ENCODE measurements around the gene DAGLB. TPM values are rescaled to one million over a fixed set of nuclear protein-coding genes. Genes with fewer than 3 reads are reported as not detected.
"Not testable (repeated sequence)": the region's sequence is repeated elsewhere in the genome, so short reads cannot be mapped to it uniquely, and the experiment has no call there.

Gene DAGLB
- polyA plus RNA-seq, 3 donors from 2014 or later: 6.0 to 12.6 (median 7.4) TPM

DNA sequence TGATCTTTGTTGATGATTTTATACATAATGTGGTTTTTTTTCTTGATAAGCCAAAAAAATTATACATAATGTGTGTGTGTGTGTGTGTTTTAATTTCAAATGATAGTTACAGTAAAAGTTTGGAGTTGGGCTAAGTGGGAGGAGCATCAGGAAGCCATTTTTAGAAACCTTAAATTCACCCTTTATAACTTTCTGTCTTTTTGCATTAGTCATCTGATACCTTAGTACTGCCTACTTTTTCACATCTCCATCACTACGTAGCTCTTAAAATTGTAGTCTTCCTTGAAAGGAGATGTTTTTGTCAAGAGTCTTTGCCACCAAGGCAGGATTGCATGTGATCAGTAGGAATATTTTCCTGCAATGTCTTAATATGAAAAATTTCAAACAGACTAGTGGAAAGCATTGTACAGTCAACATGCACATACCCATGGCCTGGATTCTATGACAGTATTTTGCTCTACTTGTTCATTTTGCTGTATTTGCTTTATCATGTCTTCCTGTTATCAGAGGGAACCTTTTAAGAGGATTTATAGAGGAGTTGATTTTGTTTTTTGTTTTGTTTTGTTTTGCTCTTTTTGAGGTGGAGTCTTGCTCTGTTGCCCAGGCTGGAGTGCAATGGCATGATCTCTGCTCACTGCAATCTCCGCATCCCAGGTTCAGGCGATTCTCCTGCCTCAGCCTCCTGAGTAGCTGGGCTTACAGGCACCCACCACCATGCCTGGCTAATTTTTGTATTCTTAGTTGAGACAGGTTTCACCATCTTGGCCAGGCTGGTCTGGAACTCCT is 67.3 kb downstream of the DAGLB start:
- no peak for DNase-seq
- Mint-ChIP-seq H3K27ac (peak overlapping the region; percentile 58 to 88 (median 76)), H3K9me3 (no peaks in the 10 kb centered on the region), H3K27me3 (ENCODE audit: low read depth in 3 of 3) (peaks cover 2 to 6% (median 3%) of the 10 kb centered on the region in 3 donors), H3K4me3 (peak overlapping the region in 3 of 5 donors; percentile 4 to 54 (median 43)), H3K4me1 (peaks cover 80 to 88% of the 10 kb centered on the region in 2 donors), H3K36me3 (peaks cover 0 to 3% (median 0%) of the 10 kb centered on the region in 3 donors)

DNA sequence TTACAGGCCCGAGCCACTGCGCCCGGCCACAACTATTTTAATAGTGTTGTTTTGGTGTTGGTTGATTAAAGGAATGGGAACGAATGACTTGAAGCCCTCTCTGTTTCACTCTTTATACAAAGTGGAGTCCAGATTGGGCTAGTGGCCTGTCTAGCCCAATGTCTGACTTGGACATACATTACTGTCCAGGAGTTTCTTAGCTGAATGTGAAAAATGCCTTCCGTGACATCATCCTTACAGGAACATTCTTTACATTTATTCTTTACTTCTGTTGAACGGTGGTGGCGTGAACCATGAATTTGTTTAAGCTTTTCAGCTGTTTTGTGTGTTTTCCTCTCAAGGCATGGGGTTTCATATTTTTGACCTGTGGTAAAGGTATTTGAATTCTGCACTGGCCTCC is 67.9 kb downstream of the DAGLB start:
- Mint-ChIP-seq H3K9me3 (no peaks in the 10 kb centered on the region), H3K36me3 (peaks cover 0 to 3% (median 0%) of the 10 kb centered on the region in 3 donors), H3K4me3 (peak overlapping the region in 2 of 5 donors; percentile 43 to 54), H3K27me3 (ENCODE audit: low read depth in 3 of 3) (peaks cover 5 to 10% (median 5%) of the 10 kb centered on the region in 3 donors), H3K27ac (peak overlapping the region; percentile 23 to 81 (median 70)), H3K4me1 (peaks cover 77 to 86% of the 10 kb centered on the region in 2 donors)
- no peak for DNase-seq

DNA sequence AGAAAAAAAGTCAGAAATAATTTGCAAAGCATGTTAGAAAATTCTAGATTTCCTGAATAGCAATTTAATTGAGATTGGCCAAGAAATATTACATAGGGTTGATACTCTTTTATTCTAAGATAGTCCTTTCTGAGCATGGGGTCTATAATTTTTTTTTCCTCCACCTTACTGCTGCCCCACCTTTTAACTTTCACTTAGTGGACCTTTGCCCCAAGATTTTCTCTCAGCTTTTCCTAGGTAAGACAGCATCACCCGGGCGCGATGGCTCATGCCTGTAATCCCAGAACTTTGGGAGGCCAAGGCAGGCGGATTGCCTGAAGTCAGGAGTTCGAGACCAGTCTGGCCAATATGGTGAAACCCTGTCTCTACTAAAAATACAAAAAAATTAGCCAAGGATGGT is 69.2 kb downstream of the DAGLB start:
- DNase-seq, H3K36me3 Mint-ChIP-seq, H3K9me3 Mint-ChIP-seq: not testable (repeated sequence)
- H3K4me3 Mint-ChIP-seq: peak overlapping the region in 2 of 5 donors; percentile 22 to 36
- peaks cover 5 to 15% (median 11%) of the 10 kb centered on the region in 3 donors for H3K27me3 Mint-ChIP-seq (ENCODE audit: low read depth in 3 of 3)
- peaks cover 72 to 75% of the 10 kb centered on the region in 2 donors for H3K4me1 Mint-ChIP-seq
- peak overlapping the region; percentile 4 to 85 (median 50) for H3K27ac Mint-ChIP-seq

DNA sequence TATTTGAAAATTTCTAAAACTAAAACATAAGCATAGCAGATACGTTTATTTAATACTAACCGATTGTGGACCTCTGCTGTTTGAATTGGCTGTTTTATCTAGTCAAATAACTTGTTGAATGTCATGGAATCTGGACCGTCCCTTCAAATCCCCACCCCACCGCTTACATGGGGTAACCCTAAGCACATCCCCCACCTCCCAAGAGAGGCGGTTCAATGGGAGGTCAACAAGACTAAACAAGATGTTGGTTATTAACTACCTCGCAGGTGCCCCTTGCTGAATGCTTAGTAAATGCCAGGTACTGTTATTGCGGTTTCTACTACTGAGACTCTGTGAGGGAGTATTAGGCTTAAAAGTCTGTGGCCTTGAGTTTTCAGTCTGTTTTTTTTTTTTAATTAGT is 70.9 kb downstream of the DAGLB start:
- H3K4me1 Mint-ChIP-seq: peaks cover 56 to 57% of the 10 kb centered on the region in 2 donors
- peak overlapping the region; percentile 9 to 84 (median 64) for H3K27ac Mint-ChIP-seq
- DNase-seq: no peak
- H3K4me3 Mint-ChIP-seq: peak overlapping the region; percentile 56 to 89 (median 74)
- no peaks in the 10 kb centered on the region for H3K9me3 Mint-ChIP-seq
- peaks cover 5 to 17% (median 14%) of the 10 kb centered on the region in 3 donors for H3K27me3 Mint-ChIP-seq (ENCODE audit: low read depth in 3 of 3)
- H3K36me3 Mint-ChIP-seq: no peaks in the 10 kb centered on the region

DNA sequence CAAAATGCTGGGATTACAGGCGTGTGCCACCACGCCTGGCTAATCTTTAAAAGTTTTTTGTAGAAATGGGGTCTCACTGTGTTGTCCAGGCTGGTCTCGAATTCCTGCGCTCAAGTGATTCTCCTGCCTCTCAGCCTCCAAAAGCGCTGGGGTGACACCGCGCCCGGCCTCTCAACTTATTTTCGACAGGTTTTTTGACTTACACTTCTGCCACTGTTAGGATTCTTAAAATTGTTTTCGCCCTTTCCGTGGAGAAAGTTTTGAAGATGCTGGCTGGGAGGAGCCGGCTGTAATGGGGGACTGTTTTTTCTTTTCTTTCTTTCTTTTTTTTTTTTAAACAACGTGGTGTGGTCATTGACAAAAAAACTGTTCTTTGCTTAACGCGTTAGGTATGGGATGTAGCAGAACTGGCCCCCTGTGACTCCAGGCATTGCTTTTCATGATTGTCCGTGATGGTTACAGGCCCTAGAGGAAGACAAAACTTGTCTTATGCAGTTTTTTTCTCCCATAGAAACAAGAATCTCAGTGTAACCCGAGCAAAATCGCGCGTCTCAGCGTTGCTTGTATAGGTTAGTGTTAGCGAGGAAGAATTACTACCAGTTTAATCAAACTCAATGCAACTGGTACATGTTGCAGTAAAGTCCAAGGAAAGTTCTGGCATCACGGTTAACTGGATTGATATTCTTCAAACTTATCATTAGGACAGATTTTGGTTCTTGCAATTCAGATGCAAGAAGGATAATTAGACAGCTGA is 72.2 kb downstream of the DAGLB start:
- Mint-ChIP-seq H3K4me1 (peaks cover 43 to 44% of the 10 kb centered on the region in 2 donors), H3K9me3 (no peaks in the 10 kb centered on the region), H3K4me3 (peak overlapping the region; percentile 87 to 95 (median 89)), H3K36me3 (no peaks in the 10 kb centered on the region), H3K27ac (peak overlapping the region; percentile 89 to 94 (median 92)), H3K27me3 (ENCODE audit: low read depth in 3 of 3) (peaks cover 5 to 17% (median 14%) of the 10 kb centered on the region in 3 donors)
- DNase-seq: peak; percentile 44 to 47 (median 45)

DNA sequence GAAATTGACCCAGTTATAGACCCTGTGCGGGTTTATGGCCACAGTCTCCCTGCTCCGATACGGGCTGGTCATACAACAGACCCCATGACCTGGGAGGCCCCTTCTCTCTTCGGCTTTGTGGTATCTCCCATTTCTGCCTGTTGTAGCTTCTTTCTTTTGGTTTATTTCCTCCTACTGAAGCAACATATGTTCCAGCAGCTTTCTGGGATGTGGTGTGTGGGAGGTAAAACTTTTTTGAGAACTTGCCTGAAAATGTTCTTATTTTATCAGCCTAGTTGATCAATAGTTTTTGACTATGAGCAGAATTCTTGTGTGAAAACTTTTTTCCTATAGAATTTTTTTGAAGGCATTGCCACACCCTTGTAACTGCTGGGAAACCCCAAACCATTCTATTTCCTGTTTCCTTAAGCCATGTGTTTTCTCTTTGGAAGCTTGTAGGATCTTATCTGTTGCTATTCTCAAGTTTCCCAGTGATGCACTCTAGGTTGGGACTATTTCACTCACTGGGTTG is 80.0 kb downstream of the DAGLB start:
- Mint-ChIP-seq H3K27ac (no peak overlapping the region), H3K36me3 (no peaks in the 10 kb centered on the region), H3K4me3 (no peak overlapping the region), H3K9me3 (no peaks in the 10 kb centered on the region), H3K27me3 (ENCODE audit: low read depth in 3 of 3) (peaks cover 0 to 2% (median 2%) of the 10 kb centered on the region in 3 donors), H3K4me1 (no peaks in the 10 kb centered on the region)
- DNase-seq: no peak

DNA sequence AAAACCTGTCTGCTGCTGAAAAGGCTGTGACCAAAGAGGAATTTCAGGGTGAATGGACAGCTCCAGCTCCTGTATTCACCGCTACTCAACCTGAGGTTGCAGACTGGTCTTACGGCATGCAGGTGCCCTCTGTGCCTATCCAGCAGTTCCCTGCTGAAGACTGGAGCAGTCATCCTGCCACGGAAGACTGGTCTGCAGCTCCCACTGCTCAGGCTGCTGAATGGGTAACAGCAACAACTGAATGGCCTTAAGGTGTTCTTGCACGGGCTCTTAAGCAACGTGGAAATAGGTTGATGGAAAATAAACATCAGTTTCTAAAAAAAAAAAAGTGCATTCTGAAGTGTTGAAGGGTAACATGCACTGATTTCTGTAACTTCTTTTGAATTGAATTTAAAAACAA is 82.3 kb downstream of the DAGLB start:
- Mint-ChIP-seq H3K4me1 (no peaks in the 10 kb centered on the region), H3K27ac (no peak overlapping the region), H3K36me3 (peaks cover 0 to 3% (median 0%) of the 10 kb centered on the region in 3 donors), H3K27me3 (ENCODE audit: low read depth in 3 of 3) (peaks cover 0 to 2% (median 0%) of the 10 kb centered on the region in 3 donors), H3K4me3 (no peak overlapping the region), H3K9me3 (no peaks in the 10 kb centered on the region)
- DNase-seq: no peak

DNA sequence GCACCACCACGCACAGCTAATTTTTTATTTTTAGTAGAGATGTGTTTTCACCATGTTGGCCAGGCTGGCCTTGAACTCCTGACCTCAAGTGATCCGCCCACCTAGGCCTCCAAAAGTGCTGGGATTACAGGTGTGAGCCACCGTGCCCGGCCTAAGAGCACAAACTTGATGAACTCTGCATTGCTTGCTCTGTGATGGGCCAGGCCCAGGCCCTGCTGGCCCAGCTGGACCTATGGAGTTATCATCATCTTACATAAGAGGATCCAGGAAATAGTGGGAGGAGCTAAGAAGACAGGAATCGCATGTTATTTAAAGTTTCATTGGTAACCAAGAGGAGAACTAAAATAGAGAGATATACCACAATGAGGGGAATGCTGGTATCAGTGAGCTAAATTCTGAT is 86.9 kb downstream of the DAGLB start:
- Mint-ChIP-seq H3K27ac (no peak overlapping the region), H3K27me3 (ENCODE audit: low read depth in 3 of 3) (peaks cover 0 to under 1% (median 0%) of the 10 kb centered on the region in 3 donors), H3K36me3 (peaks cover 0 to 3% (median 0%) of the 10 kb centered on the region in 3 donors), H3K4me1 (no peaks in the 10 kb centered on the region), H3K9me3 (no peaks in the 10 kb centered on the region), H3K4me3 (no peak overlapping the region)
- no peak for DNase-seq

DNA sequence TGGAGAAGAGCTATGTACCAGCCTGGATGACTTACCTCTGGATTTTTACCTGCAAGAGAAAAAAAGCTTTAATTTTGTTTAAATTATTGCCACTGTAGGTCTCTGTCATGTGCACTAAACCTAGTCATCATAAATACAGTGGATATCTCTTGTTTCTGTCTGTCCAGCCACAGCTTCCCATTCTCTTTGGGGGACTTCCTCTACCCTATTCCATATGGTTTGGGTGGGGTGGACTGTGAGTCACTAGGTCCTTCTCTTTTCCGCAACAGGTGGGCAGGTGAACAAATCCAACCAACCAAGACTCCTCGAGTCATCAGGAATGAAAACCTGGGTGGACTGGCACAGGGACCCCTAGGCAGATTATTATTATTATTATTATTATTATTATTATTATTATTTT is 88.0 kb downstream of the DAGLB start:
- Mint-ChIP-seq H3K4me1 (no peaks in the 10 kb centered on the region), H3K36me3 (peaks cover 0 to 3% (median 0%) of the 10 kb centered on the region in 3 donors), H3K27me3 (ENCODE audit: low read depth in 3 of 3) (peaks cover 0 to 5% (median 0%) of the 10 kb centered on the region in 3 donors), H3K27ac (no peak overlapping the region), H3K9me3 (no peaks in the 10 kb centered on the region), H3K4me3 (no peak overlapping the region)
- no peak for DNase-seq

Other genes starting within 250 kb of the DAGLB start
- 10 to 100 TPM in 1 of 3 donors, 1 to 10 TPM in 2; 1.2 to 19.3 (median 5.8) TPM for gene CYTH3, start 175.3 kb downstream of the DAGLB start, polyA plus RNA-seq
- gene FAM220A, start 99.0 kb downstream of the DAGLB start, polyA plus RNA-seq: 1 to 10 TPM; 1.9 to 6.2 (median 5.7) TPM
- gene RAC1, start 73.4 kb downstream of the DAGLB start, polyA plus RNA-seq: 100 to 1,000 TPM; 324 to 389 (median 386) TPM
- 10 to 100 TPM; 63.8 to 88.2 (median 75.8) TPM for gene KDELR2, start 36.2 kb upstream of the DAGLB start, polyA plus RNA-seq
- under 1 TPM in 1 of 3 donors, not detected in 2; 0.21 TPM for gene GRID2IP, start 103.5 kb upstream of the DAGLB start, polyA plus RNA-seq
- 100 to 1,000 TPM in 1 of 3 donors, 10 to 100 TPM in 2; 60.5 to 135 (median 69.4) TPM for gene ZDHHC4, start 129.5 kb upstream of the DAGLB start, polyA plus RNA-seq
- gene INTS15, start 142.1 kb upstream of the DAGLB start, polyA plus RNA-seq: 10 to 100 TPM; 20.9 to 47.1 (median 30.8) TPM
- gene ZNF853, start 167.7 kb upstream of the DAGLB start, polyA plus RNA-seq: 1 to 10 TPM in 2 of 3 donors, under 1 TPM in 1; 0.83 to 5.5 (median 3.4) TPM
- 1 to 10 TPM in 2 of 3 donors, under 1 TPM in 1; 0.97 to 3.5 (median 1.7) TPM for gene ZNF316, start 189.4 kb upstream of the DAGLB start, polyA plus RNA-seq

All from immature natural killer cell (primary cell).